SJSA1 (cell line): ENCODE results near the gene LBHD2. TPM values are rescaled to one million over a fixed set of nuclear protein-coding genes. Genes with fewer than 3 reads are reported as not detected.
A peak's percentile ranks its signal among the peaks of the same experiment; 100 is the strongest.

Experiments
- DNase-seq, 2 experiments: peaks; one replicate each; pipeline ENCODE4 v3.0.0-alpha.2; 2015 to 2020; ENCODE audit warnings: low spot score in 2 of 2, low read depth in 1 of 2
- H3K27ac ChIP-seq: fragments of 250-450 bp; sonication (Bioruptor Pico); 2 replicates; pipeline ENCODE4 v1.5.1; 2020; ENCODE audit warnings: mild to moderate bottlenecking, moderate library complexity
- H3K27me3 ChIP-seq: fragments of 250-450 bp; sonication (Bioruptor Pico); replicated peaks from 2 replicates; pipeline ENCODE4 v1.5.1; 2020; ENCODE audit warnings: mild to moderate bottlenecking, moderate library complexity
- H3K36me3 ChIP-seq: fragments of 250-450 bp; sonication (Bioruptor Pico); 2 replicates; pipeline ENCODE4 v1.5.1; 2020; ENCODE audit warnings: mild to moderate bottlenecking
- H3K4me1 ChIP-seq: fragments of 250-450 bp; sonication (Bioruptor Pico); replicated peaks from 2 replicates; pipeline ENCODE4 v1.6.1; 2021; ENCODE audit warnings: mild to moderate bottlenecking
- H3K4me3 ChIP-seq: fragments of 250-450 bp; sonication (Bioruptor Pico); 2 replicates; pipeline ENCODE4 v1.5.1; 2020; ENCODE audit warnings: mild to moderate bottlenecking
- H3K9me3 ChIP-seq: fragments of 250-450 bp; sonication (Bioruptor Pico); replicated peaks from 2 replicates; pipeline ENCODE4 v1.5.1; 2020; ENCODE audit warnings: mild to moderate bottlenecking
- total RNA-seq: library from RNA; depleted of rRNA; stranded (reverse); fragments of >200 nt; shearing (Covaris generic); gene quantifications from 2 replicates; pipeline ENCODE4 v1.2.3, GENCODE V29; 2014

Gene LBHD2
- total RNA-seq, 1 experiment from 2014 or later, result 0.82 TPM

- no peak overlapping the region for H3K27ac ChIP-seq
- no peak for DNase-seq
- H3K4me1 ChIP-seq, result peaks cover 5% of the 10 kb centered on the region
- no peaks in the 10 kb centered on the region for H3K36me3 ChIP-seq
- no peaks in the 10 kb centered on the region for H3K27me3 ChIP-seq
- H3K4me3 ChIP-seq, result no peak overlapping the region
- no peaks in the 10 kb centered on the region for H3K9me3 ChIP-seq
Measured at GRCh38 chr14:103073876-103074728, 9.9 kb upstream of the LBHD2 start.

- peak overlapping the region; percentile 24; the same call in 1 of the 2 replicates for H3K4me3 ChIP-seq
- peaks cover 5% of the 10 kb centered on the region for H3K4me1 ChIP-seq
- no peaks in the 10 kb centered on the region for H3K36me3 ChIP-seq
- H3K27me3 ChIP-seq, result no peaks in the 10 kb centered on the region
- no peak overlapping the region for H3K27ac ChIP-seq
- DNase-seq, result peak in 1 of 2 experiments; percentile 56
- H3K9me3 ChIP-seq, result no peaks in the 10 kb centered on the region
Measured at GRCh38 chr14:103074729-103075367, 9.2 kb upstream of the LBHD2 start.

- Histone ChIP-seq H3K27ac (no peak overlapping the region), H3K4me3 (no peak overlapping the region), H3K36me3 (no peaks in the 10 kb centered on the region), H3K9me3 (no peaks in the 10 kb centered on the region), H3K27me3 (no peaks in the 10 kb centered on the region), H3K4me1 (peaks cover 5% of the 10 kb centered on the region)
- DNase-seq, result peak; percentile 44 to 71
Measured at GRCh38 chr14:103078420-103078749, 5.6 kb upstream of the LBHD2 start.

- Histone ChIP-seq H3K9me3 (no peaks in the 10 kb centered on the region), H3K4me3 (no peak overlapping the region), H3K4me1 (peaks cover 7% of the 10 kb centered on the region), H3K36me3 (no peaks in the 10 kb centered on the region), H3K27me3 (peaks cover 2% of the 10 kb centered on the region), H3K27ac (no peak overlapping the region)
- no peak for DNase-seq
Measured at GRCh38 chr14:103078860-103079587, 5.0 kb upstream of the LBHD2 start.

GRCh38 chr14:103081951-103082350 is 2.1 kb upstream of the LBHD2 start:
- no peaks in the 10 kb centered on the region for H3K36me3 ChIP-seq
- no peak for DNase-seq
- peaks cover 8% of the 10 kb centered on the region for H3K27me3 ChIP-seq
- peaks cover 6% of the 10 kb centered on the region; the same call in 1 of the 2 replicates for H3K4me1 ChIP-seq
- H3K4me3 ChIP-seq, result no peak overlapping the region
- H3K9me3 ChIP-seq, result no peaks in the 10 kb centered on the region
- no peak overlapping the region for H3K27ac ChIP-seq

GRCh38 chr14:103085106-103086091 is 1.4 kb downstream of the LBHD2 start:
- no peak for DNase-seq
- peaks cover 8% of the 10 kb centered on the region for H3K27me3 ChIP-seq

GRCh38 chr14:103086771-103087342 is 2.8 kb downstream of the LBHD2 start:
- Histone ChIP-seq H3K27ac (no peak overlapping the region), H3K4me3 (no peak overlapping the region), H3K4me1 (peaks cover 17% of the 10 kb centered on the region), H3K27me3 (peaks cover 8% of the 10 kb centered on the region), H3K9me3 (no peaks in the 10 kb centered on the region), H3K36me3 (no peaks in the 10 kb centered on the region)
- no peak for DNase-seq

More at GRCh38 chr14:103085106-103086091, 1.4 kb downstream of the LBHD2 start:
- H3K4me3 ChIP-seq, result no peak overlapping the region
- H3K4me1 ChIP-seq, result peaks cover 6% of the 10 kb centered on the region; the same call in 1 of the 2 replicates
- no peaks in the 10 kb centered on the region for H3K36me3 ChIP-seq
- no peak overlapping the region for H3K27ac ChIP-seq
- no peaks in the 10 kb centered on the region for H3K9me3 ChIP-seq

- peaks cover 17% of the 10 kb centered on the region for H3K4me1 ChIP-seq
- H3K27me3 ChIP-seq, result peaks cover 8% of the 10 kb centered on the region
- no peak for DNase-seq
- H3K36me3 ChIP-seq, result no peaks in the 10 kb centered on the region
- H3K27ac ChIP-seq, result no peak overlapping the region
- H3K9me3 ChIP-seq, result no peaks in the 10 kb centered on the region
- H3K4me3 ChIP-seq, result no peak overlapping the region
Measured at GRCh38 chr14:103087343-103087835, 3.4 kb downstream of the LBHD2 start.

GRCh38 chr14:103088921-103089320 is 4.9 kb downstream of the LBHD2 start:
- Histone ChIP-seq H3K27me3 (peaks cover 8% of the 10 kb centered on the region), H3K4me1 (peaks cover 16% of the 10 kb centered on the region), H3K27ac (no peak overlapping the region), H3K4me3 (no peak overlapping the region), H3K36me3 (no peaks in the 10 kb centered on the region), H3K9me3 (no peaks in the 10 kb centered on the region)
- DNase-seq, result no peak

GRCh38 chr14:103089386-103090335 is 5.7 kb downstream of the LBHD2 start:
- Histone ChIP-seq H3K27ac (no peak overlapping the region), H3K9me3 (no peaks in the 10 kb centered on the region), H3K36me3 (no peaks in the 10 kb centered on the region), H3K27me3 (peaks cover under 1% of the 10 kb centered on the region; the same call in 1 of the 2 replicates), H3K4me3 (no peak overlapping the region), H3K4me1 (peaks cover 11% of the 10 kb centered on the region)
- DNase-seq, result no peak

GRCh38 chr14:103090481-103091020 is 6.5 kb downstream of the LBHD2 start:
- H3K4me3 ChIP-seq, result no peak overlapping the region
- no peak for DNase-seq
- peaks cover 11% of the 10 kb centered on the region for H3K4me1 ChIP-seq

More at GRCh38 chr14:103090481-103091020, 6.5 kb downstream of the LBHD2 start:
- H3K9me3 ChIP-seq, result no peaks in the 10 kb centered on the region
- no peaks in the 10 kb centered on the region for H3K36me3 ChIP-seq
- H3K27me3 ChIP-seq, result no peaks in the 10 kb centered on the region
- H3K27ac ChIP-seq, result no peak overlapping the region
